Upper lobe of left lung (tissue), 6 donors: ENCODE data around the gene RAX2. TPM values are rescaled to one million over a fixed set of nuclear protein-coding genes. Genes with fewer than 3 reads are reported as not detected.
A peak's percentile ranks its signal among the peaks of the same experiment; 100 is the strongest.
"Not testable (repeated sequence)": the region's sequence is repeated elsewhere in the genome, so short reads cannot be mapped to it uniquely, and the experiment has no call there.

Experiments
- ATAC-seq, 2 donors: fragments of 200-7000 bp; cut with Tn5 transposase; one replicate each; pipeline ENCODE4 v1.9.1; 2022; ENCODE audit warnings: mild to moderate bottlenecking in 2 of 2, moderate library complexity in 2 of 2; ENCODE audit not compliant: low FRiP score in 2 of 2
- DNase-seq, 2 donors: peaks; one replicate each; pipeline ENCODE4 v3.0.0-alpha.2; 2019 to 2020
- H3K27ac ChIP-seq, 4 donors: fragments of 200-600 bp; sonication (generic); one replicate each; pipeline ENCODE4 v1.5.1; 2016 to 2019
- H3K27me3 ChIP-seq, 4 donors: fragments of 200-600 bp; sonication (generic); one replicate each; pipeline ENCODE4 v1.5.1; 2017 to 2019
- H3K36me3 ChIP-seq, 4 donors: fragments of 200-600 bp; sonication (generic); one replicate each; pipeline ENCODE4 v1.5.1; 2016 to 2019
- H3K4me1 ChIP-seq, 4 donors: fragments of 200-600 bp; sonication (generic); one replicate each; pipeline ENCODE4 v1.5.1; 2018 to 2019
- H3K4me3 ChIP-seq, 4 donors: fragments of 200-600 bp; sonication (generic); one replicate each; pipeline ENCODE4 v1.5.1; 2017 to 2019; ENCODE audit warnings: mild to moderate bottlenecking in 2 of 4, moderate library complexity in 1 of 4
- H3K9me3 ChIP-seq, 4 donors: fragments of 200-600 bp; sonication (generic); one replicate each; pipeline ENCODE4 v1.5.1; 2018 to 2019
- CTCF ChIP-seq, 6 experiments: fragments of 450-650 bp in 4 of 6; fragments of 200-600 bp in 2 of 6; sonication (generic) in 2 of 6; IDR thresholded peaks; one replicate each; pipeline ENCODE4 v1.5.1; 2016 to 2019; ENCODE audit warnings: antibody characterized with exemption in 6 of 6
- EP300 ChIP-seq, 4 donors: sonication (generic); formaldehyde crosslinking; IDR thresholded peaks; one replicate each; pipeline ENCODE4 v1.5.1; 2017; ENCODE audit warnings: antibody characterized with exemption in 4 of 4, control low read depth in 2 of 4
- POLR2A ChIP-seq, 4 donors: fragments of 450-650 bp; IDR thresholded peaks; one replicate each; pipeline ENCODE4 v1.5.1; 2016 to 2017; ENCODE audit warnings: antibody characterized with exemption in 4 of 4, mild to moderate bottlenecking in 2 of 4
- POLR2AphosphoS5 ChIP-seq, 2 donors: sonication (generic); formaldehyde crosslinking; IDR thresholded peaks; one replicate each; pipeline ENCODE4 v1.5.1; 2017; ENCODE audit warnings: antibody characterized with exemption in 2 of 2
- WGBS, 2 donors: methylation state at CpG; one replicate each; pipeline ENCODE4 v1.1.5; 2017 to 2018; 5-methylcytosine and 5-hydroxymethylcytosine counted together
- total RNA-seq, 6 donors: library from RNA; depleted of rRNA in 4 of 6; stranded (reverse); fragments of >200 nt in 4 of 6; gene quantifications; one replicate each; pipeline versions ENCODE4 v1.1.0 to v1.2.1, GENCODE V29; 2016 to 2021
- donor health status: DM: no; HTN: no; CAD: no; lungs with moderate emphysema.
- donor health status: DM: no; HTN: yes; CAD: no; lungs with severe emphysema.

The RAX2 gene
- total RNA-seq, 6 donors from 2014 or later = not detected

GRCh38 chr19:3768015-3768747 lies 3.8 kb downstream of the RAX2 start:
- H3K27me3 ChIP-seq = no peaks in the 10 kb centered on the region
- H3K4me3 ChIP-seq = no peak overlapping the region
- TF ChIP-seq POLR2AphosphoS5 (IDR thresholded peaks at IDR 0.05) (no peak), EP300 (IDR thresholded peaks at IDR 0.05) (no peak), CTCF (IDR thresholded peaks at IDR 0.05) (no peak), POLR2A (IDR thresholded peaks at IDR 0.05) (no peak)
- WGBS, 2 donors = 83 to 89% methylated on average over 8 to 24 of the region's 25 CpGs
- peaks cover 11 to 52% (median 39%) of the 10 kb centered on the region in 4 donors for H3K36me3 ChIP-seq
- H3K4me1 ChIP-seq = peaks cover 5 to 24% (median 10%) of the 10 kb centered on the region in 4 donors
- ATAC-seq (peak in 1 of 2 donors; percentile 7), DNase-seq (peak in 1 of 2 donors; percentile 74)
- H3K9me3 ChIP-seq = no peaks in the 10 kb centered on the region
- no peak overlapping the region for H3K27ac ChIP-seq

- WGBS, 2 donors = 89 to 93% methylated on average over 14 to 18 of the region's 23 CpGs
- Histone ChIP-seq H3K4me1 (peaks cover 10 to 26% (median 13%) of the 10 kb centered on the region in 4 donors), H3K27ac (no peak overlapping the region), H3K4me3 (no peak overlapping the region), H3K27me3 (no peaks in the 10 kb centered on the region), H3K36me3 (peaks cover 11 to 52% (median 39%) of the 10 kb centered on the region in 4 donors), H3K9me3 (no peaks in the 10 kb centered on the region)
- peak in 1 of 2 donors; percentile 77 for DNase-seq
- ATAC-seq = no peak
- TF ChIP-seq POLR2AphosphoS5 (IDR thresholded peaks at IDR 0.05) (no peak), CTCF (IDR thresholded peaks at IDR 0.05) (no peak), POLR2A (IDR thresholded peaks at IDR 0.05) (no peak), EP300 (IDR thresholded peaks at IDR 0.05) (no peak)
Observed at GRCh38 chr19:3767050-3767449, 5.0 kb downstream of the RAX2 start.

GRCh38 chr19:3766520-3766919 lies 5.5 kb downstream of the RAX2 start:
- no peak for TF ChIP-seq EP300 (IDR thresholded peaks at IDR 0.05)
- TF ChIP-seq CTCF (IDR thresholded peaks at IDR 0.05) = no peak
- TF ChIP-seq POLR2A (IDR thresholded peaks at IDR 0.05) = no peak
- no peak for TF ChIP-seq POLR2AphosphoS5 (IDR thresholded peaks at IDR 0.05)
- Histone ChIP-seq H3K27ac (no peak overlapping the region), H3K4me3 (no peak overlapping the region), H3K27me3 (no peaks in the 10 kb centered on the region), H3K36me3 (peaks cover 11 to 52% (median 39%) of the 10 kb centered on the region in 4 donors), H3K9me3 (no peaks in the 10 kb centered on the region), H3K4me1 (peaks cover 15 to 31% (median 18%) of the 10 kb centered on the region in 4 donors)
- WGBS, 2 donors = 75 to 84% methylated on average over 7 of the region's 7 CpGs
- no peak for DNase-seq
- no peak for ATAC-seq

- not testable (repeated sequence) for H3K27ac ChIP-seq, H3K9me3 ChIP-seq, DNase-seq, H3K27me3 ChIP-seq, ATAC-seq, H3K4me3 ChIP-seq
- peaks cover 17 to 35% (median 20%) of the 10 kb centered on the region in 4 donors for H3K4me1 ChIP-seq
- H3K36me3 ChIP-seq = peaks cover 11 to 52% (median 39%) of the 10 kb centered on the region in 4 donors
- WGBS, 2 donors = 92 to 96% methylated on average over 5 of the region's 5 CpGs
Observed at GRCh38 chr19:3765757-3766156, 6.3 kb downstream of the RAX2 start.

- Histone ChIP-seq H3K27me3 (no peaks in the 10 kb centered on the region), H3K27ac (no peak overlapping the region), H3K4me3 (no peak overlapping the region), H3K36me3 (peaks cover 11 to 52% (median 39%) of the 10 kb centered on the region in 4 donors), H3K9me3 (no peaks in the 10 kb centered on the region), H3K4me1 (peaks cover 23 to 40% (median 26%) of the 10 kb centered on the region in 4 donors)
- TF ChIP-seq POLR2A (IDR thresholded peaks at IDR 0.05) (no peak), POLR2AphosphoS5 (IDR thresholded peaks at IDR 0.05) (no peak), EP300 (IDR thresholded peaks at IDR 0.05) (no peak), CTCF (IDR thresholded peaks at IDR 0.05) (no peak)
- DNase-seq (no peak), ATAC-seq (no peak)
- WGBS, 2 donors = 97 to 99% methylated on average over 12 of the region's 12 CpGs
Observed at GRCh38 chr19:3765121-3765520, 6.9 kb downstream of the RAX2 start.
